ENCODE results near the gene CACHD1.
A peak's percentile ranks its signal among the peaks of the same experiment; 100 is the strongest.

Gene CACHD1

GRCh38 chr1:64659478-64660138 lies 189.7 kb downstream of the CACHD1 start:
- FAIRE-seq, result no peak

GRCh38 chr1:64663668-64664067 lies 193.7 kb downstream of the CACHD1 start:
- no peak for FAIRE-seq

GRCh38 chr1:64664299-64664698 lies 194.4 kb downstream of the CACHD1 start:
- FAIRE-seq, result no peak

- FAIRE-seq, result no peak
Measured at GRCh38 chr1:64669098-64669675, 199.3 kb downstream of the CACHD1 start.

- FAIRE-seq, result peak; percentile 70
Measured at GRCh38 chr1:64675718-64676345, 205.9 kb downstream of the CACHD1 start.

GRCh38 chr1:64676386-64676785 lies 206.5 kb downstream of the CACHD1 start:
- FAIRE-seq, result no peak

GRCh38 chr1:64677532-64677931 lies 207.6 kb downstream of the CACHD1 start:
- no peak for FAIRE-seq

- FAIRE-seq, result no peak
Measured at GRCh38 chr1:64678366-64678765, 208.4 kb downstream of the CACHD1 start.

- FAIRE-seq, result no peak
Measured at GRCh38 chr1:64679177-64679576, 209.2 kb downstream of the CACHD1 start.

- no peak for FAIRE-seq
Measured at GRCh38 chr1:64680599-64680998, 210.7 kb downstream of the CACHD1 start.

GRCh38 chr1:64681043-64681442 lies 211.1 kb downstream of the CACHD1 start:
- no peak for FAIRE-seq

GRCh38 chr1:64683419-64683818 lies 213.5 kb downstream of the CACHD1 start:
- FAIRE-seq, result no peak

GRCh38 chr1:64685217-64685616 lies 215.3 kb downstream of the CACHD1 start:
- no peak for FAIRE-seq

GRCh38 chr1:64685765-64686341 lies 215.9 kb downstream of the CACHD1 start:
- FAIRE-seq, result no peak

- peak; percentile 58 for FAIRE-seq
Measured at GRCh38 chr1:64686828-64687724, 217.1 kb downstream of the CACHD1 start.

GRCh38 chr1:64687725-64688327 lies 217.9 kb downstream of the CACHD1 start:
- no peak for FAIRE-seq

- FAIRE-seq, result no peak
Measured at GRCh38 chr1:64691626-64692025, 221.7 kb downstream of the CACHD1 start.

GRCh38 chr1:64692911-64693310 lies 223.0 kb downstream of the CACHD1 start:
- FAIRE-seq, result no peak

GRCh38 chr1:64693406-64693805 lies 223.5 kb downstream of the CACHD1 start:
- no peak for FAIRE-seq

- FAIRE-seq, result no peak
Measured at GRCh38 chr1:64696879-64697278, 226.9 kb downstream of the CACHD1 start.

GRCh38 chr1:64699327-64699726 lies 229.4 kb downstream of the CACHD1 start:
- FAIRE-seq, result no peak

GRCh38 chr1:64701071-64701470 lies 231.1 kb downstream of the CACHD1 start:
- no peak for FAIRE-seq

Measured in endometrium (tissue), 2 donors.